GM21529 (cell line): ENCODE results near the gene GNG12.
"Not testable (repeated sequence)": the region's sequence is repeated elsewhere in the genome, so short reads cannot be mapped to it uniquely, and the experiment has no call there.

Experiments used
- ATAC-seq: cut with Tn5 transposase; IDR thresholded peaks from one replicate; pipeline ENCODE4 v1.9.1; 2021; ENCODE audit not compliant: unreplicated experiment

Gene GNG12

DNA sequence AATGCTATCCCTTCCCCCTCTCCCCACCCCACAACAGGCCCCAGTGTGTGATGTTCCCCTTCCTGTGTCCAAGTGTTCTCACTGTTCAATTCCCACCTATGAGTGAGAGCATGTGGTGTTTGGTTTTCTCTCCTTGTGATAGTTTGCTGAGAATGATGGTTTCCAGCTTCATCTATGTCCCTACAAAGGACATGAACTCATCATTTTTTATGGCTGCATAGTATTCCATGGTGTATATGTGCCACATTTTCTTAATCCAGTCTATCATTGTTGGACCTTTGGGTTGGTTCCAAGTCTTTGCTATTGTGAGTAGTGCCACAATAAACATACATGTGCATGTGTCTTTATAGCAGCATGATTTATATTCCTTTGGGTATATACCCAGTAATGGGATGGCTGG, 168.0 kb downstream of the GNG12 start:
- not testable (repeated sequence) for ATAC-seq

DNA sequence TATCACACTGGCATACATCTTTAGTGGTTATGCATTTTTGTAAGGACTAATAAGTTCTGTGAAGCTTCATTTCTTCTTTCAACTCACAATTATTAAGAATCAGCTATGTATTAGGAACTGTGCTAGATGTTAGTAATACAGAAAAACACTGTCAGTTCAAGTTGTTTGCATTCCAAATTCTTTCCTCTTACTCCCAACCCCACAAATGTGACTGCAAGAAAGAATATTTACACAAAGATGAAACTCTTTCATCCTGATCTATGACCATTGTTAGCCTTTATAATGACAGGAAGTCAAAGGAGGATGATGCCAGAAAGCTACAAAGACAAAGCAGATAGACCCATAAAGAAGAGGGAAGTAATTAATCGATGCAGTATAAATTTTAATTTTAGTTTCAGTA, 169.2 kb downstream of the GNG12 start:
- no peak for ATAC-seq

- ATAC-seq: no peak
These were observed 170.4 kb downstream of the GNG12 start for GRCh38 chr1:67662884-67663283.

DNA sequence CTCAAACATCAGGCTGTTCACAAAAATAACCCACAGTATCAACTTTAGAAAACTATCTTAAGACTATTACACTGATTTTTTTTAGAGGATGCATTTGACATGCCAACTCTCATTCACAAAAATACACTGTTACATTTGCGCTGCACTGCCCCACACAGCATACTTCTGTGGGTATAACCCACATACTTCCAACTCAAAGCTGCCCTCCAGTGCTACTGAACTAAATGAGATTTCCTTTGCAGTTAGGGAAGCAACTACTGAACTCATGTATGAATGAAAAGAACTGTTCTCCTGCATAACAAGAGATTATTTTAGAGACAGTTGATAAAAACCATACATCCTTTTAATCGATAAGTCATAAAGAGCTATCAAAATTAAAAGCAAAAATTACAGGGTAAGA, 174.0 kb downstream of the GNG12 start:
- no peak for ATAC-seq

- ATAC-seq: not testable (repeated sequence)
These were observed 176.1 kb downstream of the GNG12 start for GRCh38 chr1:67657152-67657551.

GRCh38 chr1:67655581-67655980, 177.7 kb downstream of the GNG12 start:
- no peak for ATAC-seq

GRCh38 chr1:67653304-67653703, 180.0 kb downstream of the GNG12 start:
- ATAC-seq: no peak

GRCh38 chr1:67652800-67653199, 180.5 kb downstream of the GNG12 start:
- no peak for ATAC-seq
